ENCODE results near the gene POU6F2.

DNA sequence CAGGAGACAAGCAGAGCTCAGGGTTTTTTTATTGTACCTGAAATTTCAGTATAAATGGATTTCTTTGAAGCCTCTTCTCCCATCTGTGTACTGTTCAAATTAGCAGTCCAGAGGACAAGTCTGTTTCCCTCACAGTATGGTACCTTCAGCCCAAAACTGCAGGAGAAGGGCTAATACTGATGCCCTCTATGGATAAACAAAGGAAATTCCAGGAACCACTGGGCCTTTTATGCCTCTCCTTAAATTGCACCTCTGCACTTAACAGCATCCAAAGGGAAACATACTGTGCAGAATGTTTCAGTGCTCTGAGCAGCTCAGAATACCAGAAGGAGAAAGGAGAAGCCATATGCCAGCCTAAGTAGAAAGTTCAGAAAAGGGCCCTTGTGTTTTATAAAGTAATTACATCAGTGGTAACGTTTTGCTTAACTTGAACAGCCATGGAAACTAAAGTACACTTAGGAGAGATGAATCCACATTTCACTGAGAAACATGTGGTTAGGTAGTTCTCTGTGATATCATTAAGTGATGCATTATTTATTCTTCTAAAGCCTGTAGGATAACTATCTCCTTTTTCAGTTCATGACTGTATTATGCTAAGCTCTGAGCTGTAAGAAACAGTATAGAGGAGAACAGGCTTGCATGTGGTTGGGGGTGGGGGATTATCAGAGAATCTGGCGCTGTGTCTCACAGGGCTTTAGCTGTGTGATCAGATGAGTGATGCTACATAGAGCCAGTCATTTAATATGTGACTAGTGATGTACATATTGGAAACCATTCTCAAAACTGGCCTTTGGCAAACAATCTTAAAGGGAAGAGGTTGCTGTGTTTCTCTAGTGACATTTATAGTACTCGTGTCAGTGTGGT is 111.3 kb downstream of the POU6F2 start:
- TF ChIP-seq CTCF (IDR thresholded peaks at IDR 0.05) (no peak), ZFX (IDR thresholded peaks at IDR 0.05; ENCODE audit: borderline replicate concordance) (no peak)

Data from 22Rv1 (cell line).